ENCODE results near the gene SORCS2.

DNA sequence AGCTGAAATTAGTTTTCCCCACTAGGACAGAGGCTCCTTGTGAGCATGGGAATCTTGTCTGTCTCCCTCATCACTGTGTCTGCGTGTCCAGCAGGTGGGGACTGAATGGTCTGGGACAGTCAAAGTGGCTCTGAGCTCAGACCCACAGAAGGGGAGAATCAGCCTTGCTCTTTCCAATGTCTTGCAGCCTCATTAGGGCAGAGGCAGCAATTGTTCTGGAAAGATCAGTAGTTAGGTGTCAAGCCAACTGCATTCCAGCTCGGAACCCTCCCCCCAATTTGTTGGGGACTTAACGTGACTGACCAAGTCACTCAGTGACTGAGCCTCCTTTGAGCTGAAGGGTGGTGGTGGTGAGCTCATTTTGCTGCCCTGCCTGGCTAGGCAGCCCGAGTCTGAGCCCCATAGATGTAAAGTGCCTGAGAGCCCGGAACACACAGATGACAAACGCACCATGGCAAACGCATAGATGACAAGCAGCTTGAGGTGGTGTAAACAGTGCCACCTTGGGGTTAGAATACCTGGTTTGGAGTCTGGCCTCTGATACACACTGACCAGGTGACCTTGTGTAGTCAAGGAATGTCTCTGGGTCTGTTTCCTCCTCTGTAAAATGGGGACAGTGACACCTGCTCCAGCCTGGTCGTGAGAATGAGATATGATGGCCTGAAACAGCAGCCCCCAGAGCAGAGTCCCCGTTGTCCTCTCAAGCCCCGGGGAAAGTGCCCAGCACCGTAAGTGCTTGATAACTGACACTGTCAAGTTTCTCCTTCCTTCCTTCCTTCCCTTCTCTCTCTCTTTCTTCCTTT lies 2.7 kb upstream of the SORCS2 start:
- TF ChIP-seq, protein P1, sequence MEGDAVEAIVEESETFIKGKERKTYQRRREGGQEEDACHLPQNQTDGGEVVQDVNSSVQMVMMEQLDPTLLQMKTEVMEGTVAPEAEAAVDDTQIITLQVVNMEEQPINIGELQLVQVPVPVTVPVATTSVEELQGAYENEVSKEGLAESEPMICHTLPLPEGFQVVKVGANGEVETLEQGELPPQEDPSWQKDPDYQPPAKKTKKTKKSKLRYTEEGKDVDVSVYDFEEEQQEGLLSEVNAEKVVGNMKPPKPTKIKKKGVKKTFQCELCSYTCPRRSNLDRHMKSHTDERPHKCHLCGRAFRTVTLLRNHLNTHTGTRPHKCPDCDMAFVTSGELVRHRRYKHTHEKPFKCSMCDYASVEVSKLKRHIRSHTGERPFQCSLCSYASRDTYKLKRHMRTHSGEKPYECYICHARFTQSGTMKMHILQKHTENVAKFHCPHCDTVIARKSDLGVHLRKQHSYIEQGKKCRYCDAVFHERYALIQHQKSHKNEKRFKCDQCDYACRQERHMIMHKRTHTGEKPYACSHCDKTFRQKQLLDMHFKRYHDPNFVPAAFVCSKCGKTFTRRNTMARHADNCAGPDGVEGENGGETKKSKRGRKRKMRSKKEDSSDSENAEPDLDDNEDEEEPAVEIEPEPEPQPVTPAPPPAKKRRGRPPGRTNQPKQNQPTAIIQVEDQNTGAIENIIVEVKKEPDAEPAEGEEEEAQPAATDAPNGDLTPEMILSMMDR (IDR thresholded peaks at IDR 0.05; ENCODE audit: insufficient read depth, low read depth, low read length) = no peak
- TF ChIP-seq EZH2 (IDR thresholded peaks at IDR 0.05; ENCODE audit: insufficient read depth, low read length) = no peak

All from astrocyte (in vitro differentiated cells and primary cell).